Cardiac fibroblast (primary cell): ENCODE data around the gene FAM13C.

Experiments used
- DNase-seq, 2 donors: peaks; one replicate each; pipeline versions ENCODE4 v3.0.0 to v3.0.0-alpha.2; 2010; ENCODE audit warnings: low read depth in 2 of 2
- H3K4me3 ChIP-seq, 2 donors: replicated peaks in 1 of 2; 1 replicate in 1 of 2; 2 replicates in 1 of 2; pipeline ENCODE4 v1.5.1; 2011; ENCODE audit warnings: low read depth in 2 of 2, low read length in 2 of 2, mild to moderate bottlenecking in 2 of 2, moderate library complexity in 1 of 2
- CTCF ChIP-seq: IDR thresholded peaks from one replicate; pipeline ENCODE4 v1.5.1; 2011; ENCODE audit warnings: low read depth, mild to moderate bottlenecking, low read length, inconsistent platforms

The FAM13C gene

GRCh38 chr10:59206204-59206720, 156.1 kb downstream of the FAM13C start:
- DNase-seq = no peak
- TF ChIP-seq CTCF = no peak
- no peak overlapping the region for H3K4me3 ChIP-seq
